Stimulated activated CD4-positive, alpha-beta T cell treated with anti-CD3 and anti-CD28 coated beads, Interleukin-4, amount 100 ng/mL, for 4 hours (primary cell): ENCODE results near the gene GNB1L.
"Not testable (repeated sequence)": the region's sequence is repeated elsewhere in the genome, so short reads cannot be mapped to it uniquely, and the experiment has no call there.

Source experiments
- DNase-seq, 2 experiments: peaks; one replicate each; pipeline ENCODE4 v3.0.0-alpha.2; 2020

GNB1L gene

GRCh38 chr22:19791894-19792293 is 62.8 kb downstream of the GNB1L start:
- no peak for DNase-seq

- no peak for DNase-seq
Measured at GRCh38 chr22:19791243-19791642, 63.4 kb downstream of the GNB1L start.

DNA sequence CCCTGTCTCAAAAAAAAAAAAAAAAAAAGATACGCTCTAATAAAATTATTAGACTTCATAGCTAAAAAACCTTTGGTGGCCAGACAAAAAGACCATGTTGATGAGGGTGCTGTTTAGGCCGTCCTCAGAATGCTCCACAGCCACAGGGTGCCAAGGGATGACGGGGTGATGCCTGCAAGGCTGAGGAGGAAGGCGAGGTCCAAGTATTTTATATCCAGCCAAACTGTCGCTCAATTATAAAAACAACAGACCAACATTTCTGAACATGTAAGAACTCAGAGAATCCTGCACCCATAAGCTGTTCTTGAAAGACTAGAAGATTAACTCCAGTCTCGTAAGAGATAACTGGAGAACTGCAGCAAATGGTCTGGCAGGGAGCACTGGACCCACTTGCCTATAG is 64.8 kb downstream of the GNB1L start:
- DNase-seq = no peak

GRCh38 chr22:19789406-19789805 is 65.3 kb downstream of the GNB1L start:
- DNase-seq = no peak

GRCh38 chr22:19788661-19789225 is 65.9 kb downstream of the GNB1L start:
- no peak for DNase-seq

- no peak for DNase-seq
Measured at GRCh38 chr22:19787849-19788141, 66.9 kb downstream of the GNB1L start.

DNA sequence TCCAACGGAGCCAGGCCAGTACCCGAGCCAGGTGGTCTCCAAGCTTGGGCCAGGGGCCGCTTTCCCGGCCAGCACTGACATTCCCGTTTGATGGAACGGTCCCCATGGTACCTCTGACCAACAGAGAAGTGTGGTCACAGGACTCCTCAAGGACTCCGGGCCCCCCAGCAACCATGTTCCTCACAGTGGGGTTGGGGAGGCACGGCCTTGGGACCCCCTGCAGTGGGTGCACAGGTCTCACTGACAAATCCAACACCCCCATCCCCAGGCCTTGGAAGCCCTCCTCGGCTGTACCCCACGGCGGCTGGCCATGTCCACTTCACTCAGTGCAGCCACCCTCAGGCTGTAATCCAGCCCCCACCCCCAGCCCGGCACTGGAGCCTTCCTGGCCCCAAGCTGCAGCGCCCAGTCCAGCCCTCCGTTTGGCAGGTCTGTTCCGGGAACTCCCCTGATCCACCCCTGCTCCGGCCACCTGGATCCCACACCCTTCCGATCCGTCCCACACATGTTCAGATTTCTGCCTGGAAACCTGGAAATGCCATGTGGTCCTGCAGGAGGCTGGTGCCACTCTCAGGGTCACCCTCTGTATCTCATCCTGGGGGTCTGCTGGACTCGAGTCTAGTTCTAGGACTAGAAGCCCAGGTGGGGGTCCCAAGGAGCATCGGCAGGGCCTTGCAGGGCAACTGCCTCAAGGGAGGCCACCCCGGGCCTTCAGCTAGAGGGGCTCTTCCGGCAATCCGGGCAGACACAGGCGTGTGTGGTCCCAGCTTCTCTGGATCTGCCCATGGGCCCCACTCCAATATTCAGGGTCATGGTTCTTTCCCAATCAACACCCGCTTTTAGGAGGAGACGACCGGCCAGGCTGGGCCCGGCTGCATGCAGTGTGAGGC is 67.5 kb downstream of the GNB1L start:
- DNase-seq = no peak

GRCh38 chr22:19786264-19786585 is 68.4 kb downstream of the GNB1L start:
- no peak for DNase-seq

GRCh38 chr22:19785461-19786263 is 69.0 kb downstream of the GNB1L start:
- no peak for DNase-seq

- no peak for DNase-seq
Measured at GRCh38 chr22:19784384-19785175, 70.1 kb downstream of the GNB1L start.

GRCh38 chr22:19783586-19784383 is 70.9 kb downstream of the GNB1L start:
- no peak for DNase-seq

- DNase-seq = no peak
Measured at GRCh38 chr22:19782533-19782932, 72.1 kb downstream of the GNB1L start.

DNA sequence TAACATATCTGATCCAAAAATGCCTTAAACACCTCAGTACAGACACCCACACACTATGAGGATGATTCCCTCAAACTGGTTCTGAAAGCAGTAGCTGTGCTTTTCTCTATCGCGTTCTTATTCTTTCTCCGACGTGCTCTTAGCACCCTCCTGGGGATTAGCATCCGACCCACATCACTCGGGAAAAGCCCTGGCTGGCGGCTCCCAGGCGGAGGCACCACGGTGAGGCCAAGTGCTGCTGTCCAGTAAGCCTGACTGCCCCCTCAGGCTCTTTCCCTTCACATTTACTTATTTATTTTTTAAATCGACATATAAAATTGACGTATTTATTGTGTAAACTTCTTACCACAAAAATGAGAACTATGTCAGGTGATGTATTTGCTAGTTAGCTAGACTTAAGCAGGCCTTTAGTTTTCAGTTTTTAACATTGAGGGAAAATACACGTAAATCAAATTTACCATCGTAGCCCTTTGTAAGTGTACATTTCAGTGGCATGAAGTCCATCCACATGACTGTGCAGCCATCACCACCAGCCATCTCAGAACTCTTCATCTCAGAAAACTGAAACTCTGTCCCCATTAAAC is 74.9 kb downstream of the GNB1L start:
- DNase-seq = no peak

DNA sequence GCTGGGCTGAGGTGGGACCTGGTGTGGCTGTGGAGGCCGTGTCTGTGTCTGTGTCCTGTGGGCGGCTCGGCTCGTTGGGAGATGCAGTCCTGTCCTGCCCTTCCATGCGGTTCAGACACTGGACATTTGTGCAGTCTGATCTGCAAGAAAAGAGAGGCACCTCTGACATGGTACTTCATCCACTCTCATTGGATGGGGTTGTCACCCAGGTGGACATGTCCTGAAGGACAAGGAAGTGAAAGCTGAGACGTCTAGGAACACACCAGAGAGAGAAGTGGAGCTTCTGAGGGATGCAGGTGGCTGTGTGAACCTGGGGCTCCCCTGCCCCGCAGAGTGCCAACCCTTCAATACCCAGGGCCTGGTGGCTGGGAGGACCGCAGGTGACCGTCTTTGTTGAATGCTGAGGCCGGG is 75.7 kb downstream of the GNB1L start:
- no peak for DNase-seq

DNA sequence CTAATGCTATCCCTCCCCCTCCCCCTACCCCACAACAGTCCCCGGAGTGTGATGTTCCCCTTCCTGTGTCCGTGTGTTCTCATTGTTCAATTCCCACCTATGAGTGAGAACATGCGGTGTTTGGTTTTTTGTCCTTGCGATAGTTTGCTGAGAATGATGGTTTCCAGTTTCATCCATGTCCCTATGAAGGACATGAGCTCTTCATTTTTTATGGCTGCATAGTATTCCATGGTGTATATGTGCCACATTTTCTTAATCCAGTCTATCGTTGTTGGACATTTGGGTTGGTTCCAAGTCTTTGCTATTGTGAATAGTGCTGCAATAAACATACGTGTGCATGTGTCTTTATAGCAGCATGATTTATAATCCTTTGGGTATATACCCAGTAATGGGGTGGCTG is 77.5 kb downstream of the GNB1L start:
- not testable (repeated sequence) for DNase-seq

GRCh38 chr22:19776433-19777031 is 78.1 kb downstream of the GNB1L start:
- DNase-seq = no peak

- no peak for DNase-seq
Measured at GRCh38 chr22:19775496-19776325, 79.0 kb downstream of the GNB1L start.

GRCh38 chr22:19774628-19775027 is 80.0 kb downstream of the GNB1L start:
- no peak for DNase-seq

GRCh38 chr22:19773470-19774040 is 81.1 kb downstream of the GNB1L start:
- DNase-seq = no peak
